ENCODE measurements around the gene C6orf62. TPM values are rescaled to one million over a fixed set of nuclear protein-coding genes. Genes with fewer than 3 reads are reported as not detected.
"Not testable (repeated sequence)": the region's sequence is repeated elsewhere in the genome, so short reads cannot be mapped to it uniquely, and the experiment has no call there.

Gene C6orf62
- polyA plus RNA-seq, 4 donors, result 34.3 to 83.4 (median 49.5) TPM

DNA sequence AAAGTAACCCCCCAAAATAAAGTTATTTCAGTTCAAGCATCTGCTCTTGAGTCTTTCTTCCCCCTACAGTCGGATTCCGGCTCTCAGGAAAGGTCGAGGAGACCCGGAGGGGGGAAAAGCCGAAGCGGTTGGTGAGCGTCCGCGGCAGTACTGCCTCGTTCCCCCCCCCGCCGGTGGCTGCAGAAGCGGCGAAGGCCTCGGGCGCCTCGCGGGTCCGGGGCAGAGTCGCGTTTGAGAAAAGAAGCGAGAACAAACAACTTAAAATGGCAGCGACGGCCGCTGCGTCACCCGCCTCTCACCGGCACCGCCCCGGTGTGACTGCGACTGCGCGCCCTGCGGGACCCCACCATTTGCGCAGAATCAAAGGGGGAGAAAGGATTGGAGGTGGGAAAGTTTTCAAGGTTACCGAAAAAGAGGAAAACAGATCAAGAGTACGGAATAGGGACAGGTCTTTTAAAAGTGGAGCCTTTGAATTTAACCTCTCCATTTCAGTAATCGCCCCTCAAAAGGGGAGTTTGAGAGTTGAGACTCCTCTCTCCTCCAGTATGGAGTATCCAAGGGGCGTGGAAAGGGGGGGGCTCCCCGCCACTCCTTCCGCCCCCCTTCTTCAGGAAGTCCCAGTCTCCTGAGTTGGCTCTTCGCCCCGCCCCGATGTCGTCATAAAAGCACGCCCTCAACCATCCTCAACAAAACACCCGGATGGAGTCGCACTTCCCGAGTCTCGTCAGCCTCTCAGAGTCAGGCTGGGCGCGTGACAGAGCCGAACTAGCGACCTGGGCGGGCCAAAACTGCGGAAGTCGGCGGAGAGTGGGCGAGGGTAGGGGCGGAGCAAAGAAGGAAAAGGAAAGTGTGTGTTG, 1.9 kb upstream of the C6orf62 start:
- FAIRE-seq (no peak), DNase-seq (peak; percentile 100)
- Histone ChIP-seq H3K27me3 (ENCODE audit: control insufficient read depth in 3 of 3, insufficient read depth in 3 of 3, low read length in 3 of 3) (no peaks in the 10 kb centered on the region), H3K36me3 (ENCODE audit: control insufficient read depth in 3 of 3, insufficient read depth in 2 of 3, low read depth in 1 of 3, low read length in 3 of 3) (peaks cover 0 to 7% (median 3%) of the 10 kb centered on the region in 3 donors), H3K4me1 (ENCODE audit: control insufficient read depth in 3 of 3, insufficient read depth in 2 of 3, low read depth in 1 of 3, low read length in 2 of 3) (peaks cover 0 to 14% (median 0%) of the 10 kb centered on the region in 3 donors), H3K27ac (ENCODE audit: low read depth in 1 of 3, low read length in 2 of 3) (peak overlapping the region; percentile 97 to 100 (median 100)), H3K4me3 (ENCODE audit: low read depth in 1 of 3, low read length in 3 of 3) (peak overlapping the region; percentile 78 to 99 (median 98)), H3K9me3 (ENCODE audit: control insufficient read depth in 2 of 2, insufficient read depth in 1 of 2, low read depth in 1 of 2, low read length in 1 of 2) (no peaks in the 10 kb centered on the region)
- WGBS, 3 donors, result 0% methylated on average over 60 of the region's 60 CpGs

GRCh38 chr6:24720131-24720603, 1.2 kb upstream of the C6orf62 start:
- Histone ChIP-seq H3K36me3 (ENCODE audit: control insufficient read depth in 3 of 3, insufficient read depth in 2 of 3, low read depth in 1 of 3, low read length in 3 of 3) (peaks cover 0 to 12% (median 3%) of the 10 kb centered on the region in 3 donors), H3K9me3 (ENCODE audit: control insufficient read depth in 2 of 2, insufficient read depth in 1 of 2, low read depth in 1 of 2, low read length in 1 of 2) (no peaks in the 10 kb centered on the region), H3K27ac (ENCODE audit: low read depth in 1 of 3, low read length in 2 of 3) (peak overlapping the region; percentile 97 to 100 (median 100)), H3K4me1 (ENCODE audit: control insufficient read depth in 3 of 3, insufficient read depth in 2 of 3, low read depth in 1 of 3, low read length in 2 of 3) (peaks cover 0 to 15% (median 0%) of the 10 kb centered on the region in 3 donors), H3K27me3 (ENCODE audit: control insufficient read depth in 3 of 3, insufficient read depth in 3 of 3, low read length in 3 of 3) (no peaks in the 10 kb centered on the region), H3K4me3 (ENCODE audit: low read depth in 1 of 3, low read length in 3 of 3) (peak overlapping the region; percentile 78 to 99 (median 98))
- WGBS, 3 donors, result 0% methylated on average over 33 to 39 of the region's 39 CpGs
- peak; percentile 57 to 72 for DNase-seq
- FAIRE-seq, result no peak

- no peak for FAIRE-seq
- peak overlapping the region; percentile 97 to 100 (median 100) for H3K27ac ChIP-seq (ENCODE audit: low read depth in 1 of 3, low read length in 2 of 3)
- H3K4me1 ChIP-seq (ENCODE audit: control insufficient read depth in 3 of 3, insufficient read depth in 2 of 3, low read depth in 1 of 3, low read length in 2 of 3), result peaks cover 0 to 17% (median 0%) of the 10 kb centered on the region in 3 donors
- DNase-seq, result peak; percentile 17 to 35
- H3K36me3 ChIP-seq (ENCODE audit: control insufficient read depth in 3 of 3, insufficient read depth in 2 of 3, low read depth in 1 of 3, low read length in 3 of 3), result peaks cover 3 to 16% (median 6%) of the 10 kb centered on the region in 3 donors
- H3K27me3 ChIP-seq (ENCODE audit: control insufficient read depth in 3 of 3, insufficient read depth in 3 of 3, low read length in 3 of 3), result no peaks in the 10 kb centered on the region
- 3 to 11% (median 3%) methylated on average over 8 of the region's 8 CpGs for WGBS, 3 donors
- H3K9me3 ChIP-seq (ENCODE audit: control insufficient read depth in 2 of 2, insufficient read depth in 1 of 2, low read depth in 1 of 2, low read length in 1 of 2), result no peaks in the 10 kb centered on the region
- peak overlapping the region; percentile 78 to 99 (median 98) for H3K4me3 ChIP-seq (ENCODE audit: low read depth in 1 of 3, low read length in 3 of 3)
Measured at GRCh38 chr6:24718449-24719124, 367 bp downstream of the C6orf62 start.

- not testable (repeated sequence) for H3K9me3 ChIP-seq (ENCODE audit: control insufficient read depth in 2 of 2, insufficient read depth in 1 of 2, low read depth in 1 of 2, low read length in 1 of 2); H3K27me3 ChIP-seq (ENCODE audit: control insufficient read depth in 3 of 3, insufficient read depth in 3 of 3, low read length in 3 of 3); H3K27ac ChIP-seq (ENCODE audit: low read depth in 1 of 3, low read length in 2 of 3); DNase-seq; FAIRE-seq
- Histone ChIP-seq H3K4me1 (ENCODE audit: control insufficient read depth in 3 of 3, insufficient read depth in 2 of 3, low read depth in 1 of 3, low read length in 2 of 3) (peaks cover 0 to 13% (median 0%) of the 10 kb centered on the region in 3 donors), H3K36me3 (ENCODE audit: control insufficient read depth in 3 of 3, insufficient read depth in 2 of 3, low read depth in 1 of 3, low read length in 3 of 3) (peaks cover 6 to 24% (median 8%) of the 10 kb centered on the region in 3 donors), H3K4me3 (ENCODE audit: low read depth in 1 of 3, low read length in 3 of 3) (peak overlapping the region in 2 of 3 donors; percentile 26 to 99)
- WGBS, 3 donors, result 74 to 80% (median 80%) methylated on average over 7 of the region's 7 CpGs
Measured at GRCh38 chr6:24716602-24717148, 2.3 kb downstream of the C6orf62 start.

GRCh38 chr6:24710519-24711303, 8.2 kb downstream of the C6orf62 start:
- H3K4me1 ChIP-seq (ENCODE audit: control insufficient read depth in 3 of 3, insufficient read depth in 2 of 3, low read depth in 1 of 3, low read length in 2 of 3), result peaks cover 0 to 3% (median 0%) of the 10 kb centered on the region in 3 donors
- no peak overlapping the region for H3K4me3 ChIP-seq (ENCODE audit: low read depth in 1 of 3, low read length in 3 of 3)
- FAIRE-seq, result no peak
- H3K9me3 ChIP-seq (ENCODE audit: control insufficient read depth in 2 of 2, insufficient read depth in 1 of 2, low read depth in 1 of 2, low read length in 1 of 2), result no peaks in the 10 kb centered on the region
- H3K27ac ChIP-seq (ENCODE audit: low read depth in 1 of 3, low read length in 2 of 3), result no peak overlapping the region
- DNase-seq, result no peak
- H3K36me3 ChIP-seq (ENCODE audit: control insufficient read depth in 3 of 3, insufficient read depth in 2 of 3, low read depth in 1 of 3, low read length in 3 of 3), result peaks cover 19 to 48% (median 35%) of the 10 kb centered on the region in 3 donors
- no peaks in the 10 kb centered on the region for H3K27me3 ChIP-seq (ENCODE audit: control insufficient read depth in 3 of 3, insufficient read depth in 3 of 3, low read length in 3 of 3)
- WGBS, 3 donors, result 84 to 89% (median 85%) methylated on average over 10 of the region's 10 CpGs

- 80 to 87% (median 84%) methylated on average over 4 of the region's 4 CpGs for WGBS, 3 donors
- no peak overlapping the region for H3K27ac ChIP-seq (ENCODE audit: low read depth in 1 of 3, low read length in 2 of 3)
- H3K4me3 ChIP-seq (ENCODE audit: low read depth in 1 of 3, low read length in 3 of 3), result no peak overlapping the region
- DNase-seq (no peak), FAIRE-seq (no peak)
- H3K9me3 ChIP-seq (ENCODE audit: control insufficient read depth in 2 of 2, insufficient read depth in 1 of 2, low read depth in 1 of 2, low read length in 1 of 2), result no peaks in the 10 kb centered on the region
- peaks cover 22 to 38% (median 37%) of the 10 kb centered on the region in 3 donors for H3K36me3 ChIP-seq (ENCODE audit: control insufficient read depth in 3 of 3, insufficient read depth in 2 of 3, low read depth in 1 of 3, low read length in 3 of 3)
- no peaks in the 10 kb centered on the region for H3K27me3 ChIP-seq (ENCODE audit: control insufficient read depth in 3 of 3, insufficient read depth in 3 of 3, low read length in 3 of 3)
- H3K4me1 ChIP-seq (ENCODE audit: control insufficient read depth in 3 of 3, insufficient read depth in 2 of 3, low read depth in 1 of 3, low read length in 2 of 3), result peaks cover 0 to 3% (median 0%) of the 10 kb centered on the region in 3 donors
Measured at GRCh38 chr6:24709014-24709711, 9.8 kb downstream of the C6orf62 start.

DNA sequence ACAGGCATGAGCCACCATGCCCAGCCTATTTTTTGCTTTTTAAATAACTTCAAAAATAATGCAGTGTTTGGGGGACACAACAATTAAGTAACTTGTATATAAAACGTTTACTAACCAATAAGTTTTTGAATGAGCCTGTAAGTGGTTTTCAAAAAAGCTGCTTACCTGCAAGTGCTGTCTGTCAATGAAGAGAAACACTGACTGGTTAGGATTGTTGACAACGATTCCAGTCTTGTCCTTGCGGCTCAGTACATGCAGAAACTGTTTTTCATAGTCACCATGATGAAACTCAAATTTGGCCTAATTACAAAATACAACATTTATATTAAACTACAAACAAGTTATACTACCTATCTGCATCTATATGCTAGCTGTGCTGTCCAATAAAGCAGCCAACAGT, 10.3 kb downstream of the C6orf62 start:
- Histone ChIP-seq H3K36me3 (ENCODE audit: control insufficient read depth in 3 of 3, insufficient read depth in 2 of 3, low read depth in 1 of 3, low read length in 3 of 3) (peaks cover 25 to 38% (median 34%) of the 10 kb centered on the region in 3 donors), H3K4me3 (ENCODE audit: low read depth in 1 of 3, low read length in 3 of 3) (no peak overlapping the region), H3K4me1 (ENCODE audit: control insufficient read depth in 3 of 3, insufficient read depth in 2 of 3, low read depth in 1 of 3, low read length in 2 of 3) (no peaks in the 10 kb centered on the region), H3K27ac (ENCODE audit: low read depth in 1 of 3, low read length in 2 of 3) (no peak overlapping the region), H3K27me3 (ENCODE audit: control insufficient read depth in 3 of 3, insufficient read depth in 3 of 3, low read length in 3 of 3) (no peaks in the 10 kb centered on the region), H3K9me3 (ENCODE audit: control insufficient read depth in 2 of 2, insufficient read depth in 1 of 2, low read depth in 1 of 2, low read length in 1 of 2) (no peaks in the 10 kb centered on the region)
- DNase-seq, result no peak
- FAIRE-seq, result no peak
- 72 to 82% (median 74%) methylated on average over 3 of the region's 3 CpGs for WGBS, 3 donors
